GM19468 (cell line): ENCODE measurements around the gene PRKAR2B.
"Not testable (repeated sequence)": the region's sequence is repeated elsewhere in the genome, so short reads cannot be mapped to it uniquely, and the experiment has no call there.

Experiments
- ATAC-seq: cut with Tn5 transposase; IDR thresholded peaks from one replicate; pipeline ENCODE4 v1.9.1; 2021; ENCODE audit warnings: mild to moderate bottlenecking, moderate library complexity, moderate number of reproducible peaks; ENCODE audit not compliant: unreplicated experiment; ENCODE audit errors: extremely low read depth

Gene PRKAR2B

DNA sequence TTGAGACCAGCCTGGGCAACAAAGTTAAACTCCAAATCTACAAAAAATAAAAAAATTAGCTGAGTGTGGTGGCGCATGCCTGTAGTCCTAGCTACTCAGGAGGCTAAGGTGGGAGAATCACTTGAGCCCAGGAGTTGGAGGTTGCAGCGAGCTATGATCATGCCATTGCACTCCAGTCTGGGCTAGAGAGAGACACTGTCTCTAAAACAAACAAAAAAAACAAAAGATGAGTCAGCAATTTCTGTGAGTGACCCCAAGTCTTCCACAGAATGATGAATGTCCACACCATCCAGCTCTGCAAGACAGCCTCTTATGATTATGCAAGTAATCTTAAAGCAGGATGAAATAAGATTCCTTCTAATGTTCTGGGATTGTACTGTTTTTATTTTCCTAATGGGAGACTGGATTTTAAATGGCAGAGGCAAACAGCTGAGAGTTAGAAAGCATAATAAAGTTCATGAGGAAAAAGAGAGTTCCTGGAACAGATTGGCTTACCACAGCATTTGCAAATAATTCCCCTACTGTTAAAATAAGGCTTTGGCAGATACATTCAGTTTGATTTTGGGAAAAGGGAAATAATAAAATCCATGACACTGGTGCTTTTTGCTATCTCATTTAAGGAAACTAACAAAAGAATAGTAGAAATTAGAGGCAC, 18.9 kb upstream of the PRKAR2B start:
- ATAC-seq: no peak

- no peak for ATAC-seq
Measured at GRCh38 chr7:107026166-107026565, 18.3 kb upstream of the PRKAR2B start.

- ATAC-seq: no peak
Measured at GRCh38 chr7:107027208-107027607, 17.3 kb upstream of the PRKAR2B start.

- ATAC-seq: no peak
Measured at GRCh38 chr7:107029061-107029763, 15.3 kb upstream of the PRKAR2B start.

- ATAC-seq: no peak
Measured at GRCh38 chr7:107029764-107030286, 14.7 kb upstream of the PRKAR2B start.

GRCh38 chr7:107032050-107032449, 12.5 kb upstream of the PRKAR2B start:
- ATAC-seq: no peak

DNA sequence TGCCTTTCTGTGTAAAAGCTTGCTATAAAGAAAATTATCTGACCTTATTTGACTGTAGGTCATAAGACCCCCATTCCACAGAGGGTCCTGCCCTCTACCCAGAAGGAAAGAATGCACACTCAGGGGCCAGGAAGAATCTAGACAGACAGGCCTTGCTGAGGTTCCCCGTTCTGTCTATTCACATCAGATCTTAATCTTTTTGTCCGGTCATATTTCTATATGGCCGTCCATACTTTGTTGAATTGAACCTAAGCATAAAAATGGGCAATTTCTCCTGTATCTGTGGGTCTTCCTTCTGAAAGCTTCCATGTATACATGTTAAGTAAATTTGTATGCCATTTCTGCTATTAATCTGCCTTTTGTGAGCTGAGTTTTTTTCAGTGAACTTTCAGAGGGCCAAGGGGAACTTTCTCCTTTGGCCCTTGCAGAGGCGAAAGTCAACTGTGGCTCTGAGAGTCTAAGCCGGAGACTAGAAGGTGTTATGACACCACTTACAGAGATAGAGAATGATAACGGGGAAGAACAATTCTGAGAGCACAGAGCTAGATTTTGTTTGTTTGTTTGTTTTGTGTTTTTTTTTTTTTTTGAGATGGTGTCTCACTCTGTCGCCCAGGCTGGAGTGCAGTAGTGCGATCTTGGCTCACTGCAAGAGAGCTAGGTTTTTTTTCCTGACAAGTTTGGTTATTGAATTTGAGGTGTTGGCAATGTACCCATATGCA, 11.6 kb upstream of the PRKAR2B start:
- ATAC-seq: no peak

- no peak for ATAC-seq
Measured at GRCh38 chr7:107034553-107034952, 10.0 kb upstream of the PRKAR2B start.

DNA sequence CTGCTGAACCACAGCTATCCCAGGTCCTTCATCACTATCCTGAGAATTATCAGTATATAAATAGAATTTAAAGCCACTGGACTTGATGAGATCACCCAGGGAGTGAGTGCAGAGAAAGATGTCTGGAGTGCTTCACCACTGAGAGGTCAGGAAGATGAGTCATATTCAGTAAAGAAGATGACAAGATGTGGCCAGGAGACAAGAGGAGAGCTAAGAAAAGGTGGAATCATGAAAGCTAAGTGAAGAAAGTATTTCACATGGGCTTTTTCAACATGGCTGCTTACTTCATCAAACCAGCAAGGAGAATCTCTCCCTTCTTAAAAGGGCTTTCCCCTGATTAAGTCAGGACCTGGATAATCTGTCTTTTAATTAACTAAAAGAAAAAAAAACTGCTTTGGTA, 9.1 kb upstream of the PRKAR2B start:
- ATAC-seq: no peak

GRCh38 chr7:107036535-107036934, 8.0 kb upstream of the PRKAR2B start:
- no peak for ATAC-seq

DNA sequence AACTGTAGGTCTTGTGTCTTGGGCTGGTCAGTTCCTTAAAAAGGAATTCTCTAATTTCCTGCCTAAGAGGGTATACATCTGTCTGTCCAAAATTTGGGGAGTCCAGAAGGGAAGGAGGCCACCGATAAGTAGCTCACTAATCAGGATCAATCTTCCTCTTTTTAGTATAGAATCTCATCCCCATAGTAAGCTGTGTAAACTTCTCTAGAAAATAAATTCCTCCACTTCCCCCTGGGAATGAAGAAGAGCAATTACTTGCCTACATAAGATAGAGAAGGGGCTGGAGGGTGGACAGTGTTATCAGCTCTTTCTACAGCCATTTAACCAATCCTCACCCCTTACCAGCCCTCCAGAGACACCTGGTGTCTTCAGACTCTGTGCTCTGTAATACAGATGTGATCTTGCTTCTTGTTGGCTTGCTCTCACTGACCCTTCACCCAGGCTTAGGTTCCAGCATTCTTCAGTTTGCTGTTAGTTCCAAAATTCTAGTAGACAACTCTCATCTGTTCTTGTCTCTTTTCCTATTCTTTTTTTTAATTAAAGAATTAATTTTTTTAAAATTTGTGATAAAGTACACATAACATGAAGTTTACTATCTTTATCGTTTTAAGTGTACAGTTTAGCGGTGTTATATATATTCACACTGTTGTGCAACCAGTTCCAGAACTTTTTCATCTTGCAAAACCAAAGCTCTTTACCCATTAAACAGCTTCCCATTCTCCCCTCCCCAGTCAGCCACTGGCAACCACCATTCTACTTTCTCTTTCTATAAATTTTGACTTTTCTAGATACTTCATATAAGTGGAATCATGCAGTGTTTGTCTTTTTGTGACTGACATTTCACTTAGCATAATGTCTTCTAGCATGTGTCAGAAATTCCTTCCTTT, 6.5 kb upstream of the PRKAR2B start:
- ATAC-seq: no peak

DNA sequence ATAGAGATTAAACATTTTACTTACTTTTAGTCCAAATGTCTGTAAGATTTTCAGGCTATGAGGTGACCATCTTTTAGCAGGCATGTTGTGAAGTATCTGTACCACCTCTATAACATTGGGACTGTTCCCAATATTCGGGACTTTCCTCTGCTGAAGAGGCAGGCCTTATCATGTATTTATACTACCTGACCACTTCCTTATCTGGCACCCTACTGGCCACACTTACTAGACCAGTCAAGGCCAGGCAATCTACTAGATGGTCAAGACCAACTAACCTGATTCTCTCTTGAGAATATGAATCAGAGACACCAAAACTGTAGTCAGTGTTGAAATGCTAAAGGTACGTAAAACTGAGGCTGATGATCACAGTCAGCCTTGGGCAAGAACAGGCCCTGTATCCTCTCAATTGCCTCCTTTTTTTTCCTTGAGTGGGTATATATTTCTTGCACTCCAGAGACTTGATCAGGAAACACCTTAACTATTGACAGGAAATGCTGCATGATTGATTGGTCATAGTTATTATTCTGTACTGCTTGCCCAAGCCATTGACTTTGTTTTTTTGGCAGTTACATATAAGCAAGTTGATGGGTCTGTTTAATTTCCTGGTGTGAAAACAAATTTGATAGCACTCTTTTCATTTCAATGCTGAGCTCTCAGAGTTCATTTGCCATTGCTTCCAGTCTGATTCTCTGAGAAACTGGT, 5.2 kb upstream of the PRKAR2B start:
- no peak for ATAC-seq

- ATAC-seq: no peak
Measured at GRCh38 chr7:107041097-107041496, 3.4 kb upstream of the PRKAR2B start.

GRCh38 chr7:107041764-107042163, 2.7 kb upstream of the PRKAR2B start:
- not testable (repeated sequence) for ATAC-seq

- ATAC-seq: not testable (repeated sequence)
Measured at GRCh38 chr7:107042326-107042910, 2.1 kb upstream of the PRKAR2B start.

GRCh38 chr7:107043491-107043890, 1.0 kb upstream of the PRKAR2B start:
- no peak for ATAC-seq

- no peak for ATAC-seq
Measured at GRCh38 chr7:107043921-107044346, 571 bp upstream of the PRKAR2B start.

DNA sequence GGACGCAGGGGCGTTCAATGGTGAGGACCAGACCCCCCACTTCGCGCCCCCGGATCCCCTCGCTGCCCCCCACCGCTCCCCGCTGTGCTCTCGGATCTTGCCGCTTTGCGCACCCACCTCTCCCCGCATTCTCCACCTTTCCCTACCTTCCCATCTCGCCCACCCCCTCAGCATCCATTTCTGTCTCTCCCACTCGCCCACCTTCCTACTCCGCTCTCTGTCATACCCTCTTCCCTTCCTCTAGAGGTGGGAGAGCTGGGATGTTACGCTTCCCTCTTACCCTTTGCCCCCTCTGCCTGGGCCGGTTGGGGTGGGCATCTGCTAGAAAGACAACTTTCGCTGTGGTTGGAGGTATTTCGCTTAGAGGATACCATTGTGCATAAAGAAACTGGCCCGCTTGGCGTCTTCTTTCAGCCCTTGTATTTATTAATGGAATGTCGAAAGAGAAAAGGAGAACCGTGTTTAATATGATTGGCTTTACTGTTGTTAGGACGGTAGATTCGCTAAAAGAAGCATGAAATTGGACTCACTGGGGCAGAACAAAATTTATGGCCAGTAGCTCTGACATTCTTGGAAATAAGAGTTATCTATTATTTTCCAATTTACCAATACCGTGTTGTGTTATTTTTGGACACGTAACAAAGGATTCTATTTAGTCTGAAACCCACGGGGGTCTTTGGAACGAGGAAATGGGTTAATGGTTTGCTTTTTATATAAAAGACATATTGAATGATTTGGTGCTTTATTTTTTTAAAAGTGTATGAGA, 873 bp downstream of the PRKAR2B start:
- no peak for ATAC-seq
